PFSK-1 (cell line): ENCODE data around the gene KCNQ1OT1.

Source experiments
- FOXP2 ChIP-seq: optimal IDR thresholded peaks from 2 replicates; pipeline ENCODE3; 2011; ENCODE audit warnings: borderline replicate concordance, control low read depth, inconsistent platforms; ENCODE audit not compliant: insufficient read depth; ENCODE audit errors: extremely low read length, extremely low read depth
- POLR2AphosphoS5 ChIP-seq: IDR thresholded peaks from 2 replicates; pipeline ENCODE4 v1.6.1; 2012; ENCODE audit warnings: low read depth, mild to moderate bottlenecking, control low read depth, low read length, moderate library complexity
- SIN3A ChIP-seq: IDR thresholded peaks from 2 replicates; pipeline ENCODE4 v1.6.1; 2012; ENCODE audit warnings: mild to moderate bottlenecking, low read length, moderate library complexity, borderline replicate concordance; ENCODE audit not compliant: insufficient read depth
- TAF1 ChIP-seq: IDR thresholded peaks from 2 replicates; pipeline ENCODE4 v1.6.1; 2012; ENCODE audit warnings: low read length, control low read depth, borderline replicate concordance; ENCODE audit not compliant: insufficient read depth
- TF ChIP-seq, protein P1 (sequence below), 2 experiments: IDR thresholded peaks; 2 replicates each; pipeline versions ENCODE4 v1.6.1 to v1.8.0; 2011 to 2012; ENCODE audit warnings: low read depth in 2 of 2, low read length in 2 of 2, control low read depth in 1 of 2, inconsistent platforms in 1 of 2, mild to moderate bottlenecking in 1 of 2, moderate library complexity in 1 of 2; ENCODE audit not compliant: insufficient read depth in 1 of 2

The KCNQ1OT1 gene

DNA sequence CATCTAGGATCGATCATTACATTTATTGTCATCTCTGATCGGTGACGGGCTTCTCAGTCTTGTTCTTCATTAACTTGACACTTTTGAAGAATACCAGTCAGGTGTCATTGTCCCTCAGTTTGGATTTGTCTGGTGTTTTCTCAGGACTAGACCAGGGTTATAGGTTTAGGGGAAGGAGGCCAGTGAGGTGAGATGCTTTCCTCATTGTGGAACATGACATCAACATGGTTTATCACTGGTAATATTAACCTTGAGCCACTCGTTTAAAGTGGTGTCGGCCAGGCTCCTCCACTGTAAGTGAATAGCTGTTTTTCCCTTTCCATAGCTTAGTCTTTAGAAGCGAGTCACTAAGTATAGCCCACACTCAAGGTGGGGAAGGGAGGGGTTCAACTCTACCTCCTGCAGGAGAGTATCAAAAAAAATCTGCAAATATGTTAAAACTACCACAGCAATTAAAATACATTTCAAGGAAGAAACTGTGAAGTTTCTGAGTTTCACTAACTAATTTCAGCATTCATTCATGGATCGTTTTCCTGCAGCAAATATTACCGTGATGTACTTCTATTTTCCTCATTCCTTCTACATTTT lies 42.0 kb downstream of the KCNQ1OT1 start:
- no peak for TF ChIP-seq TAF1
- no peak for TF ChIP-seq POLR2AphosphoS5
- no peak for TF ChIP-seq SIN3A
- TF ChIP-seq, protein P1, sequence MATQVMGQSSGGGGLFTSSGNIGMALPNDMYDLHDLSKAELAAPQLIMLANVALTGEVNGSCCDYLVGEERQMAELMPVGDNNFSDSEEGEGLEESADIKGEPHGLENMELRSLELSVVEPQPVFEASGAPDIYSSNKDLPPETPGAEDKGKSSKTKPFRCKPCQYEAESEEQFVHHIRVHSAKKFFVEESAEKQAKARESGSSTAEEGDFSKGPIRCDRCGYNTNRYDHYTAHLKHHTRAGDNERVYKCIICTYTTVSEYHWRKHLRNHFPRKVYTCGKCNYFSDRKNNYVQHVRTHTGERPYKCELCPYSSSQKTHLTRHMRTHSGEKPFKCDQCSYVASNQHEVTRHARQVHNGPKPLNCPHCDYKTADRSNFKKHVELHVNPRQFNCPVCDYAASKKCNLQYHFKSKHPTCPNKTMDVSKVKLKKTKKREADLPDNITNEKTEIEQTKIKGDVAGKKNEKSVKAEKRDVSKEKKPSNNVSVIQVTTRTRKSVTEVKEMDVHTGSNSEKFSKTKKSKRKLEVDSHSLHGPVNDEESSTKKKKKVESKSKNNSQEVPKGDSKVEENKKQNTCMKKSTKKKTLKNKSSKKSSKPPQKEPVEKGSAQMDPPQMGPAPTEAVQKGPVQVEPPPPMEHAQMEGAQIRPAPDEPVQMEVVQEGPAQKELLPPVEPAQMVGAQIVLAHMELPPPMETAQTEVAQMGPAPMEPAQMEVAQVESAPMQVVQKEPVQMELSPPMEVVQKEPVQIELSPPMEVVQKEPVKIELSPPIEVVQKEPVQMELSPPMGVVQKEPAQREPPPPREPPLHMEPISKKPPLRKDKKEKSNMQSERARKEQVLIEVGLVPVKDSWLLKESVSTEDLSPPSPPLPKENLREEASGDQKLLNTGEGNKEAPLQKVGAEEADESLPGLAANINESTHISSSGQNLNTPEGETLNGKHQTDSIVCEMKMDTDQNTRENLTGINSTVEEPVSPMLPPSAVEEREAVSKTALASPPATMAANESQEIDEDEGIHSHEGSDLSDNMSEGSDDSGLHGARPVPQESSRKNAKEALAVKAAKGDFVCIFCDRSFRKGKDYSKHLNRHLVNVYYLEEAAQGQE (IDR thresholded peaks at IDR 0.05; ENCODE audit: insufficient read depth in 1 of 2, low read depth in 2 of 2, low read length in 2 of 2), result no peak
- no peak for TF ChIP-seq FOXP2

DNA sequence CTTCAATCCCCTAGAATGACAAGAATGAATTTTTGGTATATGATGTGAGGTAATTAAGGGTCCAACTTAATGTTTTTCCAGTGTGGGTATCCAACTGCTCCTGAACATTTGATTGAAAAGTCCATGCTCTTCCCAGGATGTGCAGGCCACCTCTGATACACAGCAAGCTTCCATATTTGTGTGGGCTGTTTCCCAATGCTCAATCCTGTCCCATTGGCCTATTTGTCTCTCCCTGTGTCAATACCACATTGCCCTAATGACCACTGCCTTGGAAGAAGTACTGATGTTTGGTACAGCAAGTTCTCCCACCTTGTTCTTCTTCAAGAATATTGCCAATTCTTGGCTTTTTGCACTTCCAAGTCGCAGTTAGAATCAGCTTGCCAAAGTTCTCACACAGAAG lies 42.9 kb downstream of the KCNQ1OT1 start:
- TF ChIP-seq, protein P1 (IDR thresholded peaks at IDR 0.05; ENCODE audit: insufficient read depth in 1 of 2, low read depth in 2 of 2, low read length in 2 of 2), result no peak
- TF ChIP-seq SIN3A (no peak), TAF1 (no peak), FOXP2 (no peak), POLR2AphosphoS5 (no peak)

DNA sequence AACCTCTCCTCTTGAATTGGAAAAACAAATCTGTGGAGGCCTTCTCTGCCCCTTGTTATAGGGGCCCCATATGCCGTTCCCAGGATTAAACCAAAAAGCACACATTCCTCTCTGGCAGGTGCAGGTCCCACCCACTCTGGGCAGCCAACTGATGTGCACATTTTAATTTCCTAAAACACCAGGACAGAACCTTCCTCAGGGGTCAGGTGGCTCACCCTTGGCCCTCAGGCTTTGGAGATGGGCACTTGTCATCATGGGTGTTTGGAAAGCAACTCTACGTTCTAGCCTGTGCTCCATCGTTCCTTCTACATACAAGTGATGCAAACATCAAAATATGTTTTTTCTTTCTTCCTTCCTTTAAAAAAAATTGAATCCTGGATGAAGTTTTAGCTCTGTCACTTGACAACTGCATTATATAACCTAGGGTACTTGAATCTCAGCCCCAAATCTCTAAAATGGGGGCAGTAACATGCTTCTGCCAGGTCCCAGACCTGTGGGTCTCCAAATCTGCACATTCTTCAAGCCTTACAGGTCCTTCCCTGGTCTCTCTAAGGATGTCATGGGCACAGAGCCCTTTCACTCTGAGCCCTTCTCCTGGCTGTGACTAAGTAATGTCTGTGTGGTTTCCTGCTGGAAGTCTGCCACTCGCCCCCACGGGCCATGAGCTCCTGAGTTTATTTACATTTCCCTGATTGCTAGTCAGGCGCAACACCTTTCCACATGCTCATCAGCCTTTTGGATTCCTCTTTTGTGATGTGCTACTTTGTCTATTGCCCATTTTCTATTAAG lies 43.8 kb downstream of the KCNQ1OT1 start:
- no peak for TF ChIP-seq FOXP2
- TF ChIP-seq, protein P1 (IDR thresholded peaks at IDR 0.05; ENCODE audit: insufficient read depth in 1 of 2, low read depth in 2 of 2, low read length in 2 of 2), result no peak
- no peak for TF ChIP-seq POLR2AphosphoS5
- TF ChIP-seq SIN3A, result no peak
- no peak for TF ChIP-seq TAF1

DNA sequence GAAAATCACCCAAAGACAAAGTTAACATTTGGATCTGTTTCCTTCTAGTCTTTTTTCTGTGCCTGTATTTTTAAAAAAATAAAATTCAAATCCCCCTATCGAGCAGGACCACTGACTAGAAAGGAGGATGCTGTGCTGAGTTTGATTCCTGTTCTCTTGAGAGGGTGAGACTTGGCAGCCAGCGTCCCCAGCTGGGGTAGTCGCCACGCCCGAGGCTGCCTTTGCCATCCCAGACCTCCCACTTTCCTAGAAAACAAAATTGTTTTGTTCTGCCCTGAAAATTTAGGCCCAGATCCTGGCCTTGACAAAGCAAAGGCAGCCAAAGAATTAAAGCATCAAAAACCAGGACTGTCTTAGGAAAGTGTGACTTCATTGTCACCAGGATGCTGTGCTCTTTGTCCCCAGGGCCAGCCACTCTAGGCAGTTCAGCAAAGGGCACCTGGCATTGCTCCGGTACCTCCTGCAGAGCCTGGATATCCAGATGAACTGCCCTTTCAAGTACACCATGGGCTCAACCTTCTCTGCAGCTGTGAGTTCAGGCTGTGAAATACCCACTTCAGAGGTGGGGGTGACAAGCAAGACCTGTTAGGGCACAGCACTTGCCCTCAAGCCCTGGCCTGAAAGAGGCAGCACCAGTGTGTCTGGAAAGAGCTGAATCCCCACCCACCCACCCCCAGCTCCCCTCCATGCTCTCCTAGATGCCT lies 44.6 kb downstream of the KCNQ1OT1 start:
- no peak for TF ChIP-seq POLR2AphosphoS5
- TF ChIP-seq TAF1, result no peak
- TF ChIP-seq SIN3A, result no peak
- TF ChIP-seq, protein P1 (IDR thresholded peaks at IDR 0.05; ENCODE audit: insufficient read depth in 1 of 2, low read depth in 2 of 2, low read length in 2 of 2), result no peak
- TF ChIP-seq FOXP2, result no peak
